ENCODE measurements around the gene IPCEF1. TPM values are rescaled to one million over a fixed set of nuclear protein-coding genes. Genes with fewer than 3 reads are reported as not detected.

Gene IPCEF1
- total and polyA plus RNA-seq, 2 of the 4 experiments (the other 2 are of a cell fraction): under 0.01 to 0.03 TPM

DNA sequence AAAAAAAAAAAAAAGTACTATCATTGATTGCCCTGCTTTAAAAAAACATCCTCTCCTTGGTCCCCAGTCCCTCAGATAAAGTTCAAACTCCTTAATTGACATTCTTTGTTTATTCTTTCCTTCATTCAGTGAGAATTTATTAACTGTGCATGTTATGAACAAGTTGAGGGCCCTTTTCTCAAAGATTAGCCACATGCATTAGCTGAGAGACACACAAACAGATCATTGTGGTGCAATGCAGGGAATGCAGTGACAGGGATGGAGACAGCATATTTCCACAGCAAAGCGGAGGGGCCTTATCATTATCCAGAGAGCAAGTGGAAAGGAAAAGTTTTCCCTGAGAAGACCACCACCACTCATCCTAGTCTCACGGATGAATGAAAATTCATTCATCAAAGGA lies 21.9 kb upstream of the IPCEF1 start:
- ATAC-seq (ENCODE audit: low read depth) (peak; percentile 67), DNase-seq (peak; percentile 19)
- intact Hi-C loops (cut with micrococcal nuclease): no loop called here
- Histone ChIP-seq H3K9me1 (ENCODE audit: insufficient read depth, low read length) (no peaks in the 10 kb centered on the region), H3K4me2 (ENCODE audit: low read depth, low read length) (peak overlapping the region; percentile 36; the same call in 1 of the 2 replicates), H3K79me1 (ENCODE audit: low read depth in 1 of 2, low read length in 2 of 2) (no peaks in the 10 kb centered on the region), H4K8ac (ENCODE audit: low read depth in 2 of 2, low read length in 2 of 2) (no peak overlapping the region; a peak in 1 of 4 replicates), H2AK5ac (ENCODE audit: low read depth, low read length) (no peak overlapping the region), H3K4me3 (ENCODE audit: insufficient read depth, low read depth, low read length) (no peak overlapping the region), H4K91ac (ENCODE audit: insufficient read depth, low read depth, low read length) (no peak overlapping the region), H2BK120ac (ENCODE audit: low read depth, low read length) (peak overlapping the region; percentile 42; the same call in 1 of the 2 replicates), H4K5ac (ENCODE audit: low read depth, low read length) (no peak overlapping the region), H2AK9ac (replicated peaks; ENCODE audit: low read depth, low read length, poor library complexity) (no peak overlapping the region), H2AFZ (replicated peaks; ENCODE audit: low read length, poor library complexity) (no peak overlapping the region), H3K9me3 (ENCODE audit: control insufficient read depth, insufficient read depth, low read length) (peaks cover 3% of the 10 kb centered on the region; the same call in 1 of the 2 replicates), H2BK5ac (ENCODE audit: low read depth, low read length, poor library complexity, severe bottlenecking) (no peak overlapping the region), H3K4ac (ENCODE audit: low read depth, low read length) (no peak overlapping the region), H3K56ac (ENCODE audit: extremely low read depth, insufficient read depth, low read length) (no peak overlapping the region), H3K14ac (replicated peaks; ENCODE audit: low read depth, low read length) (no peak overlapping the region; the same call in 1 of the 2 replicates), H3K27ac (ENCODE audit: insufficient read depth, low read length) (no peak overlapping the region), H3K9ac (ENCODE audit: low read depth, low read length) (no peak overlapping the region), H3K36me3 (ENCODE audit: control insufficient read depth, insufficient read depth, low read length) (no peaks in the 10 kb centered on the region), H3K27me3 (ENCODE audit: control insufficient read depth, insufficient read depth, low read length) (no peaks in the 10 kb centered on the region), H4K20me1 (ENCODE audit: insufficient read depth, low read length) (no peaks in the 10 kb centered on the region), H2BK20ac (ENCODE audit: low read depth, low read length) (no peak overlapping the region), H3K4me1 (ENCODE audit: control insufficient read depth, insufficient read depth, low read length) (peaks cover 1% of the 10 kb centered on the region; the same call in 1 of the 2 replicates), H3K18ac (ENCODE audit: low read depth, low read length) (peak overlapping the region; percentile 1; the same call in 1 of the 2 replicates), H3K23ac (ENCODE audit: low read depth, low read length) (no peak overlapping the region), H2BK15ac (ENCODE audit: low read depth, low read length) (no peak overlapping the region)
- WGBS, 2 experiments (ENCODE audit: extremely low coverage in 2 of 2, insufficient read length in 1 of 2): no CpG with 5 or more reads among the region's 2 CpGs
- no TSS peak for BruUV-seq (replicated peaks)
- ChIA-PET CTCF (no interaction called here), POLR2A (ENCODE audit: unreplicated experiment) (no interaction called here)
- dilution Hi-C loops (cut with HindIII; ENCODE audit: low sequenced_read_pairs, unreplicated experiment): no loop called here
- TF ChIP-seq CEBPB (IDR thresholded peaks at IDR 0.05; ENCODE audit: low read depth, low read length) (no peak), SMC3 (IDR thresholded peaks at IDR 0.05; ENCODE audit: low read depth, low read length) (no peak), NFE2L2 (IDR thresholded peaks at IDR 0.05; ENCODE audit: low read depth, low read length) (no peak), MAFK (IDR thresholded peaks at IDR 0.05; ENCODE audit: low read depth, low read length) (no peak), RCOR1 (IDR thresholded peaks at IDR 0.05; ENCODE audit: insufficient replicate concordance, low read length) (no peak), CHD1 (IDR thresholded peaks at IDR 0.05; ENCODE audit: low read depth, low read length) (no peak), RFX5 (IDR thresholded peaks at IDR 0.05; ENCODE audit: low read depth, low read length) (no peak), MAZ (IDR thresholded peaks at IDR 0.05; ENCODE audit: borderline replicate concordance, low read depth, low read length) (no peak), RAD21 (IDR thresholded peaks at IDR 0.05; ENCODE audit: low read length) (no peak), POLR2A (IDR thresholded peaks at IDR 0.05; ENCODE audit: low read depth, low read length) (no peak)
- TF ChIP-seq, protein P1, sequence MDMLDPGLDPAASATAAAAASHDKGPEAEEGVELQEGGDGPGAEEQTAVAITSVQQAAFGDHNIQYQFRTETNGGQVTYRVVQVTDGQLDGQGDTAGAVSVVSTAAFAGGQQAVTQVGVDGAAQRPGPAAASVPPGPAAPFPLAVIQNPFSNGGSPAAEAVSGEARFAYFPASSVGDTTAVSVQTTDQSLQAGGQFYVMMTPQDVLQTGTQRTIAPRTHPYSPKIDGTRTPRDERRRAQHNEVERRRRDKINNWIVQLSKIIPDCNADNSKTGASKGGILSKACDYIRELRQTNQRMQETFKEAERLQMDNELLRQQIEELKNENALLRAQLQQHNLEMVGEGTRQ (IDR thresholded peaks at IDR 0.05; ENCODE audit: low read depth, low read length): no peak
- TF ChIP-seq, protein P2, sequence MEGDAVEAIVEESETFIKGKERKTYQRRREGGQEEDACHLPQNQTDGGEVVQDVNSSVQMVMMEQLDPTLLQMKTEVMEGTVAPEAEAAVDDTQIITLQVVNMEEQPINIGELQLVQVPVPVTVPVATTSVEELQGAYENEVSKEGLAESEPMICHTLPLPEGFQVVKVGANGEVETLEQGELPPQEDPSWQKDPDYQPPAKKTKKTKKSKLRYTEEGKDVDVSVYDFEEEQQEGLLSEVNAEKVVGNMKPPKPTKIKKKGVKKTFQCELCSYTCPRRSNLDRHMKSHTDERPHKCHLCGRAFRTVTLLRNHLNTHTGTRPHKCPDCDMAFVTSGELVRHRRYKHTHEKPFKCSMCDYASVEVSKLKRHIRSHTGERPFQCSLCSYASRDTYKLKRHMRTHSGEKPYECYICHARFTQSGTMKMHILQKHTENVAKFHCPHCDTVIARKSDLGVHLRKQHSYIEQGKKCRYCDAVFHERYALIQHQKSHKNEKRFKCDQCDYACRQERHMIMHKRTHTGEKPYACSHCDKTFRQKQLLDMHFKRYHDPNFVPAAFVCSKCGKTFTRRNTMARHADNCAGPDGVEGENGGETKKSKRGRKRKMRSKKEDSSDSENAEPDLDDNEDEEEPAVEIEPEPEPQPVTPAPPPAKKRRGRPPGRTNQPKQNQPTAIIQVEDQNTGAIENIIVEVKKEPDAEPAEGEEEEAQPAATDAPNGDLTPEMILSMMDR (conservative IDR thresholded peaks at IDR 0.05; ENCODE audit: low read depth, low read length): no peak
- TF ChIP-seq, protein P3, sequence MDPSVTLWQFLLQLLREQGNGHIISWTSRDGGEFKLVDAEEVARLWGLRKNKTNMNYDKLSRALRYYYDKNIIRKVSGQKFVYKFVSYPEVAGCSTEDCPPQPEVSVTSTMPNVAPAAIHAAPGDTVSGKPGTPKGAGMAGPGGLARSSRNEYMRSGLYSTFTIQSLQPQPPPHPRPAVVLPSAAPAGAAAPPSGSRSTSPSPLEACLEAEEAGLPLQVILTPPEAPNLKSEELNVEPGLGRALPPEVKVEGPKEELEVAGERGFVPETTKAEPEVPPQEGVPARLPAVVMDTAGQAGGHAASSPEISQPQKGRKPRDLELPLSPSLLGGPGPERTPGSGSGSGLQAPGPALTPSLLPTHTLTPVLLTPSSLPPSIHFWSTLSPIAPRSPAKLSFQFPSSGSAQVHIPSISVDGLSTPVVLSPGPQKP (IDR thresholded peaks at IDR 0.05; ENCODE audit: borderline replicate concordance, low read depth, low read length): no peak
- in situ Hi-C loops (cut with MboI; ENCODE audit: low sequenced_read_pairs): no loop called here
